ENCODE measurements around the gene CRIP1. TPM values are rescaled to one million over a fixed set of nuclear protein-coding genes. Genes with fewer than 3 reads are reported as not detected.
A peak's percentile ranks its signal among the peaks of the same experiment; 100 is the strongest.

The CRIP1 gene
- total RNA-seq, 4 donors from 2014 or later = 11.2 to 57.9 (median 34.2) TPM

- no peaks in the 10 kb centered on the region for H3K9me3 ChIP-seq
- TF ChIP-seq EP300 (IDR thresholded peaks at IDR 0.05) (no peak), POLR2AphosphoS5 (IDR thresholded peaks at IDR 0.05) (peak; percentile 38), POLR2A (IDR thresholded peaks at IDR 0.05) (peak; percentile 62 to 82)
- TF ChIP-seq, protein P1, sequence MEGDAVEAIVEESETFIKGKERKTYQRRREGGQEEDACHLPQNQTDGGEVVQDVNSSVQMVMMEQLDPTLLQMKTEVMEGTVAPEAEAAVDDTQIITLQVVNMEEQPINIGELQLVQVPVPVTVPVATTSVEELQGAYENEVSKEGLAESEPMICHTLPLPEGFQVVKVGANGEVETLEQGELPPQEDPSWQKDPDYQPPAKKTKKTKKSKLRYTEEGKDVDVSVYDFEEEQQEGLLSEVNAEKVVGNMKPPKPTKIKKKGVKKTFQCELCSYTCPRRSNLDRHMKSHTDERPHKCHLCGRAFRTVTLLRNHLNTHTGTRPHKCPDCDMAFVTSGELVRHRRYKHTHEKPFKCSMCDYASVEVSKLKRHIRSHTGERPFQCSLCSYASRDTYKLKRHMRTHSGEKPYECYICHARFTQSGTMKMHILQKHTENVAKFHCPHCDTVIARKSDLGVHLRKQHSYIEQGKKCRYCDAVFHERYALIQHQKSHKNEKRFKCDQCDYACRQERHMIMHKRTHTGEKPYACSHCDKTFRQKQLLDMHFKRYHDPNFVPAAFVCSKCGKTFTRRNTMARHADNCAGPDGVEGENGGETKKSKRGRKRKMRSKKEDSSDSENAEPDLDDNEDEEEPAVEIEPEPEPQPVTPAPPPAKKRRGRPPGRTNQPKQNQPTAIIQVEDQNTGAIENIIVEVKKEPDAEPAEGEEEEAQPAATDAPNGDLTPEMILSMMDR (IDR thresholded peaks at IDR 0.05) = no peak
- ATAC-seq = peak; percentile 49
- H3K4me3 ChIP-seq = peak within 1 kb of the TSS; percentile 90 to 98
- H3K27me3 ChIP-seq = no peaks in the 10 kb centered on the region
- H3K4me1 ChIP-seq = peaks cover 0 to 95% (median 48%) of the 10 kb centered on the region in 3 donors
- H3K27ac ChIP-seq = peak within 1 kb of the TSS; percentile 91 to 99 (median 94)
- H3K36me3 ChIP-seq = peaks cover 0 to 31% of the 10 kb centered on the region in 2 donors
- no CpG with 5 or more reads among the region's 118 CpGs for WGBS, 2 donors (ENCODE audit: low coverage in 1 of 2)
These were observed 12.0 kb upstream of the CRIP1 start, which contains the start of gene CRIP2 for GRCh38 chr14:105474483-105475268. Gene CRIP2, plus strand, starts transcription at chr14:105474821. Its CDS starts 42 bp downstream, at chr14:105474863.

DNA sequence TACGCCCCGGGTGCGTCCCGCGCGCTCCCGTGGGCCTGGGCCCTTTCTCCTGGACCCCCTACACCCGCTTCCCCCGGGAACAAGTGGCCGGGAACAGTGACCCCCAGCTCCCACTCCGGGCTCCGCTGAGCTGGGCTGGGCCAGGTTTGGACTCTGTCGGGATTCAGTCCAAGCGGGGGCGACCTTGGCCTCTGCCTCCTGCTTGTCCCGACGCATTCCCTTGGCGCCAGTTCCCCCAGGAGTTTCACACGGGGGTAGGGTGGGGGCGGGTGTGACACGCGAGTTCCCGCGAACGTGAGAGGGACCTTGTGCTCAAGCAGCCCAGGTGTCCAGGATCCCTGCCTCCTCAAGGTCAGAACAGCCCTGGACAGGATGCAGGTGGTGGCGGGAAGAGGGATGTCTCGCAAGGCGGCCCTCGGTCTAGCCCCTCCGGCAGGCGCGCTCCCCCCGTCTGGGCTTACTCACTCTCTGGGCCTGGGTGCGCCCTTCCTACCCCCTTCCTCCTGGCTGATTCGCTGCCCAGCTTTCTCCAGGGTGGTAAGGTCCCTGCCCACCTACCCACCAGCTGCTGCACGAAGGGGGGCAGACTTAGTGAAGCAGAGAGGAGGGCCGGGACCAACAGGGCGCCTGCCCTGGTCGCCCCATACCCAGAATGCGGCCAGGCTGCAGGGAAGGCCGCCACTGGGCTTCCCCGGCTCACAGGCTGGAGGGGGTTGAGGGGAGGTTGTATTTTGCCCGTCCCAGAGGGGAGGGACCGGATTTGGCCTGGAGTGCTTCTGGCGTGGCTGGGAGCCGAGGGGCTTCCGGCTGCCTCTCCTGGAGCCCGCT, 11.2 kb upstream of the CRIP1 start:
- Histone ChIP-seq H3K9me3 (no peaks in the 10 kb centered on the region), H3K36me3 (peaks cover 0 to 28% of the 10 kb centered on the region in 2 donors), H3K4me1 (peaks cover 0 to 95% (median 56%) of the 10 kb centered on the region in 3 donors), H3K4me3 (peak overlapping the region; percentile 90 to 98), H3K27me3 (no peaks in the 10 kb centered on the region), H3K27ac (peak overlapping the region; percentile 91 to 99 (median 94))
- WGBS, 2 donors (ENCODE audit: low coverage in 1 of 2) = 0% methylated on average over 5 of the region's 48 CpGs; no CpG with 5 or more reads in 1 of the 2 donors
- TF ChIP-seq POLR2A (IDR thresholded peaks at IDR 0.05) (peak in 1 of 2 donors; percentile 25), EP300 (IDR thresholded peaks at IDR 0.05) (no peak), POLR2AphosphoS5 (IDR thresholded peaks at IDR 0.05) (peak; percentile 60)
- TF ChIP-seq, protein P1 (IDR thresholded peaks at IDR 0.05) = no peak
- ATAC-seq = peak; percentile 14

DNA sequence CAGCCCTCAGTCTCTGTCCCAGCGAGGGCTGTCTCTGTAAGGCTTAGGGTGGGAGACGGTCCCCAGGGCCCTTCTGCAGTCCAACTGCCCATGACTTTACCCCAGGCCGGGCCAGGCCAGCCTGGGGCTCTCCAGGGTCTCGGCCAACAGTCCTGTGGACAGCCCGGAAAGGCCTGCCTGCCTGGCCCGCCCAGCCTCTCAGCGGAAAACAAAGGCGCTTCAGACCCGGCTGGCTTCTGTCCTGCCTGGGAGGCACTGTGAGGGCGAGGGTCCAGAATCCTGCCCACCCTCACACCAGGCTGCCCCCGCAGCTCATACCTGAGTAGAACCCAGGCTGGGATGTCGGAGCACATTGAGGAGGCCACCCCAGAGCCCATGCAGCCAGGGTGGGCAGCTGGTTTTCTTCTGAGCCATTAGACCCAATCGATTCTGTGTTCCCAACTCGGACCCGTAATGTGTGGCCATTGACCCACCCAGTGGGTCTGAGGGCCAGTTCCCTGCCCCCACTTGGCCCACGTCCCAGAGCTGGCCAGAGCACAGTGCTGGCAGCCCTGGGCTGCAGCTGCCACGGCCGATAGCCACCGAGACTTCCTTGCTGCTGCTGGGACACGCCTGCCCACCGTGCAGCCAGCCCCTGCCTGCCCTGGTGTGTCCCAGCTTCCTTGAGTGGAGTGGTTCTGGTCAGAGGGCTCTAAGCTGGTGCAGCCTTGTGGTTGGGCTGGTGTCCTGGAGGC, 10.4 kb upstream of the CRIP1 start:
- H3K27ac ChIP-seq = peak overlapping the region; percentile 91 to 99 (median 94)
- no peaks in the 10 kb centered on the region for H3K9me3 ChIP-seq
- WGBS, 2 donors (ENCODE audit: low coverage in 1 of 2) = 8% methylated on average over 2 of the region's 21 CpGs; no CpG with 5 or more reads in 1 of the 2 donors
- peaks cover 0 to 23% of the 10 kb centered on the region in 2 donors for H3K36me3 ChIP-seq
- H3K4me3 ChIP-seq = peak overlapping the region; percentile 90 to 98
- H3K27me3 ChIP-seq = no peaks in the 10 kb centered on the region
- peaks cover 0 to 95% (median 55%) of the 10 kb centered on the region in 3 donors for H3K4me1 ChIP-seq
- ATAC-seq = peak; percentile 22
- TF ChIP-seq POLR2A (IDR thresholded peaks at IDR 0.05) (peak in 1 of 2 donors; percentile 15), EP300 (IDR thresholded peaks at IDR 0.05) (no peak), POLR2AphosphoS5 (IDR thresholded peaks at IDR 0.05) (peak; percentile 44)
- TF ChIP-seq, protein P1 (IDR thresholded peaks at IDR 0.05) = no peak

GRCh38 chr14:105476831-105477659, 9.6 kb upstream of the CRIP1 start:
- Histone ChIP-seq H3K36me3 (peaks cover 0 to 23% of the 10 kb centered on the region in 2 donors), H3K27ac (peak overlapping the region; percentile 91 to 99 (median 94)), H3K4me3 (peak overlapping the region; percentile 90 to 98), H3K9me3 (no peaks in the 10 kb centered on the region), H3K27me3 (no peaks in the 10 kb centered on the region), H3K4me1 (peaks cover under 1 to 95% (median 54%) of the 10 kb centered on the region in 3 donors)
- no CpG with 5 or more reads among the region's 16 CpGs for WGBS, 2 donors (ENCODE audit: low coverage in 1 of 2)
- ATAC-seq = no peak
- TF ChIP-seq, protein P1 (IDR thresholded peaks at IDR 0.05) = no peak
